OCI-LY7 (cell line): ENCODE measurements around the gene TASP1.

Experiments used
- EZH2phosphoT487 ChIP-seq: fragments of 200-600 bp; sonication (generic); IDR thresholded peaks from 2 replicates; pipeline ENCODE4 v1.6.1; 2018; ENCODE audit warnings: low read depth, borderline replicate concordance, mild to moderate bottlenecking, mixed run types, antibody characterized with exemption, low read length, moderate library complexity, mixed read lengths
- TF ChIP-seq, protein P1 (sequence below): fragments of 200-600 bp; sonication (generic); conservative IDR thresholded peaks from 2 replicates; pipeline ENCODE4 v1.5.1; 2014; ENCODE audit warnings: mild to moderate bottlenecking, antibody characterized with exemption, low read length, moderate library complexity, mixed read lengths

GRCh38 chr20:13626724-13627123 lies 12.0 kb downstream of the TASP1 start:
- TF ChIP-seq, protein P1, sequence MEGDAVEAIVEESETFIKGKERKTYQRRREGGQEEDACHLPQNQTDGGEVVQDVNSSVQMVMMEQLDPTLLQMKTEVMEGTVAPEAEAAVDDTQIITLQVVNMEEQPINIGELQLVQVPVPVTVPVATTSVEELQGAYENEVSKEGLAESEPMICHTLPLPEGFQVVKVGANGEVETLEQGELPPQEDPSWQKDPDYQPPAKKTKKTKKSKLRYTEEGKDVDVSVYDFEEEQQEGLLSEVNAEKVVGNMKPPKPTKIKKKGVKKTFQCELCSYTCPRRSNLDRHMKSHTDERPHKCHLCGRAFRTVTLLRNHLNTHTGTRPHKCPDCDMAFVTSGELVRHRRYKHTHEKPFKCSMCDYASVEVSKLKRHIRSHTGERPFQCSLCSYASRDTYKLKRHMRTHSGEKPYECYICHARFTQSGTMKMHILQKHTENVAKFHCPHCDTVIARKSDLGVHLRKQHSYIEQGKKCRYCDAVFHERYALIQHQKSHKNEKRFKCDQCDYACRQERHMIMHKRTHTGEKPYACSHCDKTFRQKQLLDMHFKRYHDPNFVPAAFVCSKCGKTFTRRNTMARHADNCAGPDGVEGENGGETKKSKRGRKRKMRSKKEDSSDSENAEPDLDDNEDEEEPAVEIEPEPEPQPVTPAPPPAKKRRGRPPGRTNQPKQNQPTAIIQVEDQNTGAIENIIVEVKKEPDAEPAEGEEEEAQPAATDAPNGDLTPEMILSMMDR = no peak
- TF ChIP-seq EZH2phosphoT487 = no peak
